Measurements from ENCODE around the gene SEMA5B.
A peak's percentile ranks its signal among the peaks of the same experiment; 100 is the strongest.

The SEMA5B gene

GRCh38 chr3:122941228-122942206 is 86.0 kb downstream of the SEMA5B start:
- H3K27ac ChIP-seq (replicated peaks): no peak overlapping the region
- peak in 1 of 2 experiments; percentile 32 for DNase-seq (ENCODE audit: low read depth in 1 of 2, low spot score in 1 of 2)
- H3K4me3 ChIP-seq (replicated peaks; ENCODE audit: insufficient read depth, low read length): no peak overlapping the region
- TF ChIP-seq POLR2AphosphoS5 (IDR thresholded peaks at IDR 0.05; ENCODE audit: low read depth): no peak
- TF ChIP-seq CTCF (IDR thresholded peaks at IDR 0.05; ENCODE audit: insufficient read depth, low read length): no peak
- no peak for TF ChIP-seq REST (IDR thresholded peaks at IDR 0.05; ENCODE audit: insufficient replicate concordance, low read depth)
- TF ChIP-seq SPI1 (IDR thresholded peaks at IDR 0.05; ENCODE audit: borderline replicate concordance, low read depth): no peak; the same call in 1 of the 2 replicates
- no peak for TF ChIP-seq GABPA (IDR thresholded peaks at IDR 0.05; ENCODE audit: low read depth)
- no peaks in the 10 kb centered on the region for H3K27me3 ChIP-seq (ENCODE audit: insufficient read depth, poor library complexity, severe bottlenecking)

GRCh38 chr3:122940628-122941086 is 86.9 kb downstream of the SEMA5B start:
- Histone ChIP-seq H3K27me3 (ENCODE audit: insufficient read depth, poor library complexity, severe bottlenecking) (no peaks in the 10 kb centered on the region), H3K27ac (replicated peaks) (no peak overlapping the region), H3K4me3 (replicated peaks; ENCODE audit: insufficient read depth, low read length) (no peak overlapping the region)
- TF ChIP-seq GABPA (IDR thresholded peaks at IDR 0.05; ENCODE audit: low read depth) (no peak), POLR2AphosphoS5 (IDR thresholded peaks at IDR 0.05; ENCODE audit: low read depth) (no peak), REST (IDR thresholded peaks at IDR 0.05; ENCODE audit: insufficient replicate concordance, low read depth) (no peak), CTCF (IDR thresholded peaks at IDR 0.05; ENCODE audit: insufficient read depth, low read length) (no peak), SPI1 (IDR thresholded peaks at IDR 0.05; ENCODE audit: borderline replicate concordance, low read depth) (no peak)
- DNase-seq (ENCODE audit: low read depth in 1 of 2, low spot score in 1 of 2): no peak

- Histone ChIP-seq H3K27me3 (ENCODE audit: insufficient read depth, poor library complexity, severe bottlenecking) (no peaks in the 10 kb centered on the region), H3K4me3 (replicated peaks; ENCODE audit: insufficient read depth, low read length) (no peak overlapping the region), H3K27ac (replicated peaks) (no peak overlapping the region)
- TF ChIP-seq CTCF (IDR thresholded peaks at IDR 0.05; ENCODE audit: insufficient read depth, low read length): no peak
- no peak for TF ChIP-seq GABPA (IDR thresholded peaks at IDR 0.05; ENCODE audit: low read depth)
- 0 out of 2 replicates have a peak, but pooled peaks have one; percentile 33 for TF ChIP-seq POLR2AphosphoS5 (IDR thresholded peaks at IDR 0.05; ENCODE audit: low read depth)
- peak; percentile 44 for TF ChIP-seq REST (IDR thresholded peaks at IDR 0.05; ENCODE audit: insufficient replicate concordance, low read depth)
- peak; percentile 44; the same call in 1 of the 2 replicates for TF ChIP-seq SPI1 (IDR thresholded peaks at IDR 0.05; ENCODE audit: borderline replicate concordance, low read depth)
- DNase-seq (ENCODE audit: low read depth in 1 of 2, low spot score in 1 of 2): peak in 1 of 2 experiments; percentile 80
Observed at GRCh38 chr3:122938783-122939425, 88.7 kb downstream of the SEMA5B start.

Measured in HL-60 (cell line).